Skeletal muscle satellite cell (primary cell): Measurements from ENCODE around the gene OBSL1. TPM values are rescaled to one million over a fixed set of nuclear protein-coding genes. Genes with fewer than 3 reads are reported as not detected.

Experiments
- H3K27me3 ChIP-seq: 2 replicates; pipeline ENCODE4 v1.7.0; 2013; ENCODE audit warnings: low read length; ENCODE audit not compliant: control insufficient read depth, insufficient read depth
- H3K36me3 ChIP-seq: 2 replicates; pipeline ENCODE4 v1.7.0; 2013; ENCODE audit warnings: mild to moderate bottlenecking, control low read depth, low read length; ENCODE audit not compliant: insufficient read depth
- H3K4me1 ChIP-seq: 2 replicates; pipeline ENCODE4 v1.7.0; 2013; ENCODE audit warnings: low read length; ENCODE audit not compliant: control insufficient read depth, insufficient read depth
- H3K4me2 ChIP-seq: 2 replicates; pipeline ENCODE4 v1.7.0; 2013; ENCODE audit warnings: mild to moderate bottlenecking, low read length
- H3K4me3 ChIP-seq: 2 replicates; pipeline ENCODE4 v1.7.0; 2013; ENCODE audit warnings: low read length
- H3K9ac ChIP-seq: 2 replicates; pipeline ENCODE4 v1.7.0; 2013; ENCODE audit warnings: mild to moderate bottlenecking, low read depth, low read length, moderate library complexity
- H3K9me3 ChIP-seq: replicated peaks from 2 replicates; pipeline ENCODE4 v1.7.0; 2013; ENCODE audit warnings: mild to moderate bottlenecking, control low read depth, low read length
- small RNA-seq: library from RNA; depleted of rRNA; stranded (forward); fragments of <200 nt; gene quantifications from one replicate; pipeline ENCODE3, GENCODE V24; 2012

OBSL1 gene

GRCh38 chr2:219501849-219502248, 69.5 kb downstream of the OBSL1 start:
- Histone ChIP-seq H3K27me3 (peaks cover 5% of the 10 kb centered on the region), H3K4me1 (peaks cover 32% of the 10 kb centered on the region), H3K36me3 (peaks cover 35% of the 10 kb centered on the region), H3K4me2 (no peak overlapping the region), H3K9me3 (no peaks in the 10 kb centered on the region), H3K9ac (no peak overlapping the region), H3K4me3 (no peak overlapping the region)

Small RNAs within 50 kb of the gene (small RNA-seq; reads per million reads assigned to genes)
- gene MIR3132 (not detected), gene RN7SKP213 (not detected)
